CD4-positive, alpha-beta T cell treated with Interleukin-17A for 4 hours (primary cell): ENCODE results near the gene CNOT8.

Experiments used
- DNase-seq: peaks from one replicate; pipeline ENCODE4 v3.0.0-alpha.2; 2020; ENCODE audit warnings: mixed read lengths

CNOT8 gene

GRCh38 chr5:154836225-154836624 is 22.2 kb upstream of the CNOT8 start:
- no peak for DNase-seq

- DNase-seq, result no peak
Measured at GRCh38 chr5:154837009-154837901, 21.2 kb upstream of the CNOT8 start.

- DNase-seq, result no peak
Measured at GRCh38 chr5:154840435-154841272, 17.8 kb upstream of the CNOT8 start.

GRCh38 chr5:154841273-154841661 is 17.2 kb upstream of the CNOT8 start:
- DNase-seq, result no peak

GRCh38 chr5:154842689-154843530 is 15.5 kb upstream of the CNOT8 start:
- no peak for DNase-seq

GRCh38 chr5:154844809-154845208 is 13.6 kb upstream of the CNOT8 start:
- no peak for DNase-seq

GRCh38 chr5:154849264-154849785 is 9.1 kb upstream of the CNOT8 start:
- DNase-seq, result no peak

- no peak for DNase-seq
Measured at GRCh38 chr5:154849791-154850201, 8.6 kb upstream of the CNOT8 start.

- DNase-seq, result no peak
Measured at GRCh38 chr5:154850255-154851062, 8.0 kb upstream of the CNOT8 start, which contains the start of gene FAXDC2. Gene FAXDC2, minus strand, starts transcription at chr5:154850603. Its CDS starts 12,425 bp downstream, at chr5:154838178.

GRCh38 chr5:154851351-154851750 is 7.1 kb upstream of the CNOT8 start:
- no peak for DNase-seq

GRCh38 chr5:154857530-154858296 is 714 bp upstream of the CNOT8 start:
- DNase-seq, result peak; percentile 92

GRCh38 chr5:154858972-154859871 is 795 bp downstream of the CNOT8 start:
- DNase-seq, result peak; percentile 23

- peak; percentile 31 for DNase-seq
Measured at GRCh38 chr5:154860123-154860522, 1.7 kb downstream of the CNOT8 start.

- no peak for DNase-seq
Measured at GRCh38 chr5:154860765-154861164, 2.3 kb downstream of the CNOT8 start.

- no peak for DNase-seq
Measured at GRCh38 chr5:154861946-154862345, 3.5 kb downstream of the CNOT8 start.

- DNase-seq, result no peak
Measured at GRCh38 chr5:154862766-154863165, 4.3 kb downstream of the CNOT8 start.

- DNase-seq, result no peak
Measured at GRCh38 chr5:154863291-154864080, 5.1 kb downstream of the CNOT8 start.

- no peak for DNase-seq
Measured at GRCh38 chr5:154865466-154866184, 7.2 kb downstream of the CNOT8 start.
